COLO829 (cell line): ENCODE results near the gene CCDC102B.

ENCODE experiments used
- DNase-seq: peaks from one replicate; pipeline ENCODE4 v3.0.0; 2012; ENCODE audit warnings: low spot score

CCDC102B gene

GRCh38 chr18:69085951-69086350, 288.1 kb downstream of the CCDC102B start:
- no peak for DNase-seq

GRCh38 chr18:69088973-69089372, 291.1 kb downstream of the CCDC102B start:
- no peak for DNase-seq

- no peak for DNase-seq
Measured at GRCh38 chr18:69097349-69097748, 299.5 kb downstream of the CCDC102B start.

GRCh38 chr18:69102959-69103358, 305.1 kb downstream of the CCDC102B start:
- DNase-seq = no peak
